NCI-H510A treated with DMSO at 0.1 percent for 48 hours (cell line): ENCODE measurements around the gene ADRM1.

Source experiments
- DNase-seq: peaks from one replicate; lab custom pipeline; 2025; lab: John Stamatoyannopoulos, UW

Gene ADRM1

DNA sequence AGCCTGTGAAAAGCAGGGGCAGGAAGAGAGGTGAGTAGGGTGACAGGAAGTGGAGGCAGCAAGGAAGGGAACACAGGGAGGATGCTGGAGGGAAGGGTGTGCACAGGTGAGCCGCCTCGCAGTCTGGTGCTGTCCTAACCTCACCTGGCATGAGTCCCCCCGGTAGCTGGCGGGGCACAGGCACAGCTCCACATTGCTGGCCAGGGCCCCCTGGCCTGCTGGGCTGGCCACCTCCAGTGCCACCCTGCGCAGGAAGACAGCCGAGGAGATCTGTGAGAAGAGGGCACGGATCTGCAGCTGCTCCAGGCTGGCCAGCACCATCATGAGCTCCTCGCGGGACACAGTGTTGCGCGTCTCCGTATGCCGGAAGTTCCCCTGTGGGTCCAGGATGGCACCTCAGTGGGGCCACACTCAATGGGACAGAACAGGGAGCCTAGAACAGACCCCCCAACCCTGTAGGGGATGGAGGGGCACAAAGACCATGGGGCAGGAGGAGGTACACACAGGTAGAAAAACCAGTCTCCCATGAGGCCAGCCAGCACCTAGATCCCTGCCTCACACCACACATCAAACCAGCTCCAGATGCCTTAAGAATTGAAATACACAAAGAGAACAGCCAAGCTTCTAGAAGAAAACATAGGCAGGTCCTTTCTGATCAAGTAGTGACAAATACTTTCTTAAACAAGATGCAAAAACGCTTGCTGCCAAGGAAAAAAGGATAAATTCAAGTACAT, 22.5 kb downstream of the ADRM1 start:
- no peak for DNase-seq

GRCh38 chr20:62326559-62326958, 23.8 kb downstream of the ADRM1 start:
- no peak for DNase-seq

DNA sequence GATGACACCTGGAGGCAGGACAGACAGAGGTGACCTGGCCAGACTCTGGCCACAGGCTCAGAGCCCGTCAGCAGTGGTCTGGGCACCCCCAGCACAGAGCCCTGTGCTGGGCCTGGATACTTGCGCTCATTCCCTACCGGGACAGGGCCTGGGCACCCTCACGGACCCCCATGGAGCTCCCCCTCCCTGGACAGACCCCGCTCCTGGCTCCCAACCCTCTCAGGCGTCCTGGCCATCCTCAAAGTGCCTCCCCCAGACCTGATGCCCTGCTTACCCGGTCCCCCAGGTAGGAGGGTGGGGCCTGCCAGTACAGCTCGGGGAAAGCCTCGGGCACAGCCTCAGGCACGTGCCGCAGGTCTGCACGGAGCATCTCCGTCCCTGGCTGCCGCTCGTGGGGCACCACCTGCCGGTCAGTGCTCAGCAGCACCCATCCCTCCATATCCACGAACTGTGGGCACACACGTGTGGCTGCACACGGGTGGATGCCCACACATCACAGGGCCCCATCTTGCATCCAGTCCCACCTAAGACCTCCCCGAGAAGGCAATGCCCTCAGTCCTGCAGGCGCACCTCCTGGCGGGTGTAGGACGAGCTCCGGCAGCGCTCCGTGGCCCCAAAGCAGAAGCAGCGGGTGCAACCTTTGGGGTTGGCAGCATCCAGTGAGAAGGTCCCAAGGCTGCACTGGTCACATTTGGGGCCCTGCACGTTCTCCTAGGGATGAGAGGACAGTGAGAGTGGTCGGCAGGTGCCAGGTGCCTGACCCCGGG, 24.3 kb downstream of the ADRM1 start:
- DNase-seq, result no peak

DNA sequence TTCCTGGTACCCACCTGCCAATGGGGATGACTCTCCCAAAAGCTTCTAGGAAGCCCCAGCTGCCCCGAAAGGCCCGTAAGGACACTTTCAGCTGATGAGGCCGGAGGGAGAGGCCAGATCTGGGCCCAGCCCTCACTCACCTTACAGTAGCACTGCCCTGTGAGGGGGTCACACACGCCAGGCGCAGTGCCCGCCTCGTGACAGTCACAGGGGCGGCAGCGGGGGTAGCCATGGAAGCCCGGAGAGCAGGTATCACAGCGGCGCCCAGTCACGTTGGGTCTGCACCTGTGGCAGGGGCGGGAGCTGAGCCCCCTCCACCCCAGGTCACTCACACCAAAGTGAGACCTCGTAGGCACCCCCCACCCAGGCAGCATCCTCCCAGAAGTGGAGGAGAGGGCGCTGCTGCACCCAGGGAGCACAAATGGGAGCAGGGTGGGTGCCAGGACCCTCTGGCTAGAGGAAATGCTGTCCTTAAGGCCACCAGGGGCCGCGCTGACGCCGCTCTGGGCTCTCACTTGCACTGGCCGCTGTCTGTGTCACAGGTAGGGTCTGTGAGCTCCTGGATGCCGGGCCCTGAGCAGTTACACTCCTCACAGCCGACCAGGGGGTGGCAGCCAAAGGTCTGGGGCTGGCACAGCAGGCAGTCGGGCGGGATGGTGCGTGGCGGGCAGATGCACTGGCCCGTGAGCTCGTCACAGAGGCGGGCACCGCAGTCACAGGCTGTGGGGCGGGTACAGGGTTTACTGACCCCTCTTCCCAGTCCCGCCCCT, 25.1 kb downstream of the ADRM1 start:
- DNase-seq, result no peak

DNA sequence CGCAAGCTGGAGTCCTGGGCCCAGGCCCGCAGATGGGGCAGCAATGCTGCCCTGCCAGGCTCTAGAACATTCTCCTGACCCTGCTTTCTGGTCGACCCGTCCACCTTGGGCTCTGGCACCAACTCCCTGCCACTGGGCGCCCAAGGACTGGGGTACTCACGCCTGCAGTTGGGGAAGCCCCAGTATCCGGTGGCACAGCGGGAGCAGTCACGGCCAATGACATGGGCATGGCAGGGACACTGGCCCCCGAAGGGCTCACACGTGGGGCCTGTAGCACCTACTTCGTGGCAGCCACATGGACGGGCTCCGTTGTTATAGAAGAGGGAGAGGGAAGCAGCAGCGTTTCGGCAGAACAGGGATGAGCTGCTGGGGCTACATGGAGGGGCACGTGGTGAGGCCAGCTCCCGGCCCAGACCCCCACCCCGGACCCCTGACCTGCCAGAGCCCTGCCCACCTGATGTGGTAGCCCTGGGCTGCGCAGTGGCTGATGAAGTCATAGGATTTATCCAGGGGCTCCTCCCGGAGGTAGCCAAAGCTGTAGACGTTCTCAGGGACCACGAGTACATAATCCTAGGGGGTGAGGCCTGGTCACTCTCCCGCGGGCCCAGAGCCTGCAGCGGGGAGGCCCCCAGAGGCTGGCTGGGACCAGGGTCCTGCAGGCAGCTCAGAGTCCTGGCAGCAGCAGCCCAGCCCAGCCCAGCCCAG, 26.0 kb downstream of the ADRM1 start:
- DNase-seq, result no peak

DNA sequence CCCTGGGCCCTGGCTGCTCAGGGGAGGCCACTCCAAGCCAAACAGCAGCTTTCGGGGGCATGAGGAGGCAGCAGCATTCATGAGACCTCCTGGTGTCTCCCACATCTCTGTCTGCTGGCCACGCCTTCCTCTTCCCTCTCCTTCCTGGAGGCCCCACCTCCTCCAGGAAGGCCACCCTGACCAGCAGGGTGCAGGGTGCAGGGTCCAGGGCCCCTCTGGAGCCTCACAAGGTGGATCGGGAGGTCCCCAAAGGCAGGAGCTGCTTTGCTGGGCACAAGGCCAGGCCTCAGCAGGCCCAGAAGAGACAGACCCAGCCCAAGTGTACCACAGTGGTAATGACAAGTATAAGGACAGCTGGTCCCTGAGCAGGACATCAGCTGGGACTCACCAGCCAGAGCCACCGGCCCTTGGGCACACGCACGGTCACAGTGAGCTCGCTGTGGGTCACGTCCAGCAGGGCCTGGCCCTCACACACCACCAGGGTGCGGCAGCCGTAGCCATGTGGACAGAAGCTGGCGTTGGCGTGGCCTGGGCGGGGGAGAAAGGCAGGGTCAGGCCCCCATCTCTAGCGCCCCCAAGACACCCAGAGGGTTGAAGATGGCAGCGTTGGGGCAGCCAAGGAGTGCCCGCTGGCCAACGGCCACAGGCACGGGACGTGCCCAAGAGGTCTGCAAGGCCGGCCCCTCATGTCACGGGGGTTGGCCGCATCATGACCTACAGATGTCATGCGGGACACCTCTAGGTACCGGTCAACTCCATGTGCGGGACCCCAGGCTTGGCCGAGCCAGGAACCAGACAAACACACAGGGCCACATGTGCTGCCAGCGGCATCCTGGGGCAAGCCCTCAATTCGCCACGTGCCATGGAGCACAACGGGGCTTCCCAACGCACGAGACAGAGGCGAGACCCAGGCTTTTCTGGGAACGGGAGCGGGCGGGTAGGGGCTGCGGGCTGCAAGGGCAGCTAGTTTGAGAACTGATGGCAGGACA, 26.9 kb downstream of the ADRM1 start:
- no peak for DNase-seq

DNA sequence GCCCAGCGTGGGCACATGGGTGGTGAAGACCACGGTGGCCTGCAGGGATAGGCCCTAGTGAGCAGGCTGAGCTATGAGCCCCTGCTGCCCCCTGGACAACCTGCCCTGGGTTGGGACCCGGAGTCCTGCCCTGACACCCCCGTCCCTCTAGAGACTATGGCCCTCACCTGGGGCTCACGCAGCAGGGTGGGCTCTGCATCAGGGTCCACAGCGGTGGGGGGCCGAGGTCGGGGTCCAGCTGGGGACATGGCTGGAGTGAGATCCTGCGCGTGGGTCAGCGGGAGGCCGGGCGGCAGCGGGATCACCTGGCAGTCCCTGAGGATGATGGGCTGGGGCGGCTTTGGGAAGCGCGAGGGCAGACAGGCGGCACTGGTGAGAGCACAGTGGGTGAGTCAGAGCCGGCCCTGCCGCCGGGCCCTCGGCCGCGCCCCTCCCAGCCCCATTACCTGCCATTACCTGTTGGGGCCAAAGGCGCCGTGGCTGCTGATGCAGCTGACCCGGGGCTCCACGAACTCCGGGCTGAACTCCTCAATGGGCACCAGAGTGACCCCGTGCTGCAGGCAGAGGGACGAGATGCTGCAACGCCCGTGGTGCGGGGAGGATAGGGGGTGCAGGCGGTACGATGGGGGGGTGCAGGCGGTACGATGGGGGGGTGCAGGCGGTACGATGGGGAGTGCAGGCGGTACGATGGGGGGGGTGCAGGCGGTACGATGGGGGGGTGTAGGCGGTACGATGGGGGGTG, 27.9 kb downstream of the ADRM1 start:
- DNase-seq, result no peak

DNA sequence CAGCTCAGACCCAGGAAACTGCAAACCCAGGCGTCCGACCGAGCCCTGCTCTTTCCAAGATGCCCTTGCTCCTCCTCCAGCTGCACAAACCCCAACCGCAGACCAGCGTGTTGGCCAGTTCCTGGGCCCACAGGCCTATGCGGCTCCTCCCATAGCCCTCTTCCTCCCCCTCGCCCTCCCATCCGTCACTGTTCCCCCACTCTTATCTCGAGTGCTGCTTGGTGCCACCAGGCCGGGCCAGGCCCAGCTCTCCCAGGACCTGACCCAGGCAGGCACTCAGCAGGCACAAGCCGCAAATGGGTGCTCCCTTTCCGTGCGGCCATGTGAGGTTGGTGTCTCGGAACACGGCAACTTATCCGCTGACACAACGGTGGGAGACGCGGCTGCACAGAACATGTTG, 28.6 kb downstream of the ADRM1 start:
- DNase-seq, result no peak

- no peak for DNase-seq
Observed at GRCh38 chr20:62332421-62332820, 29.6 kb downstream of the ADRM1 start.

- DNase-seq, result no peak
Observed at GRCh38 chr20:62332989-62333819, 30.4 kb downstream of the ADRM1 start.

DNA sequence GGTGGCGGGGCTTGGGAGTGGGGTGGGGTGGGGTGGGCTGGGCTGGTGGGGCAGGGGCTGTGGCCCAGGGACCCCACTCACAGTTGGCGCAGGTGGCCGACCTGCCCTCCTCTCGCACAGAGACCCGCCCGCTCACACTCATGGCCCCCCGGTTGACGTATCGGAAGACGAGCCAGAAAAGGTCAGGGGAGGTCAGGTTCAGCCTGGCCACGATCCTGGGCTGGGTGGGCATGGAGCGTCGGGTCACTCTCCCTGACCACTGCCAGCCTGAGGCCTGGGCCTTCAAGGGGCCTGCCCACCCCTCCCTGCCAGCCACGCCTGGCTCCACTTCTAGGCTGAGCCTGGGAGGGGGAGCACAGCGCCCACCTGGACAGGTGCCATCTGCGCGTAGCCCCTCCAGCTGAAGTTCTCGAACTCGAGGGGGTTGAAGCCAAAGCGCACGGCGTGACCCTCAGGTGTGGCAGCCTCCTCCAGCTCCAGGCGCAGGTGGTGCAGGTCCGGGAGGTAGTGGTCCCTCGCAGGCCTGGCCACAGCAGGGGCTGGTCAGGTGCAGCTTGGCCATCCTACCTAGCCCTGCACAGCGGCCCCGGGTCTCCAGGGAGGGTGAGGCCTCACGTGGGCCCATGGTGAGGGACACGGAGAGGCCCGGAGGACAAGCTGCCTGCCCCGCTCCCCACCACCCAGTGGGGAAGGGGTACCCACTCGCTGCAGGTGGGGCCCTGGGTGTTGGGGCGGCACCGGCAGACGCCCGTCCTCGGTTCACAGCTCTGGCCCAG, 31.2 kb downstream of the ADRM1 start:
- no peak for DNase-seq

GRCh38 chr20:62334881-62335280, 32.1 kb downstream of the ADRM1 start:
- no peak for DNase-seq

- no peak for DNase-seq
Observed at GRCh38 chr20:62335532-62335931, 32.7 kb downstream of the ADRM1 start.

DNA sequence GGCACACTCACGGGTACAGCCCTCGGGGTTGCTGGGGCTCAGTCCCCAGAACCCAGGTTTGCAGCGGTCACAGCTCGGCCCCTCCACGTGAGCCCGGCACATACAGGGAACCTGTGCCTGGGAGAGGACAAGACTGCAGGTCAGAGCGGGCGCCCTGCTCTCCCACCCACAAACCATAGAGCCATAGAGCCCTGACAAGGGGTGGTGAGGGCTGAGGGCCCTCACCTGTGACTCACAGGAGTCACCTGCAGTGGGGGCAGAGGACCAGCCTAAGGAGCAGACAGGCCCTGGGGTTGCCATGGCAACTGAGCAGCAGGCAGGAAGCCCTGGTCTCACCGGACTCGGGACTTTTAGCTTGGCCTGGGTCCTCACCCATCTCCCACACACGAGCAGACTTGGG, 33.5 kb downstream of the ADRM1 start:
- no peak for DNase-seq

- no peak for DNase-seq
Observed at GRCh38 chr20:62336775-62337557, 34.2 kb downstream of the ADRM1 start.

DNA sequence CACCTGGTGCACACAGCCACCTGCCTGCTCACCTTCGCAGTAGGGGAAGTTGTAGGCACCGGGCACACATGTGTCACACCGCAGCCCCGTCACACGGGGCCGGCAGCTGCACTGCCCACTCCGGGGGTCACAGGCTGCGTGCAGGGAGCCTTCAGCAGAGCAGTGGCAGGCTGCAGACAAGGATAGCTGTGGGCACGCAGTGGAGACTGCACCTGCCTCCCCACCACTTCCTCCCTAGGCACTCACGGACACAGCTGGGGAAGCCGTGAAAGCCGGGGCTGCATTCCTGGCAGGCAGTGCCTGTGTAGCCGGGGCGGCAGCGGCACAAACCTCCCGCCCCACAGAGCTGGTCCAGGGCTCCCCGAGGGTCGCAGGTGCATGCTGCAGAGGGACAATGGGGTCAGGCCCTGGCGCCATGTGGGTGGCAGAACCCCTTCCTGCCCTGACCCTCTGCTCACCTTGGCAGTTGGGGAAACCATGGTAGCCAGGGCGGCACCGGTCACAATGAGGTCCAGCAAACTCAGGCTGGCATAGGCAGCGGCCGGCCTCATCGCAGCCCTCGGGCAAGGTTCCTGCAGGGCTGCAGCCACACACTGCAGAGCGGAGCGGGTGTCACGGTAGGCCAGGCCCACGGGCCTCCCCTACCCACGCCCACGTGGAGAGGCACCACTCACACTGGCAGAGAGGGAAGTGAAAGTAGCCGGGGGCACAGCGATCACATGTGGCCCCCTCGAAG, 34.9 kb downstream of the ADRM1 start:
- no peak for DNase-seq

DNA sequence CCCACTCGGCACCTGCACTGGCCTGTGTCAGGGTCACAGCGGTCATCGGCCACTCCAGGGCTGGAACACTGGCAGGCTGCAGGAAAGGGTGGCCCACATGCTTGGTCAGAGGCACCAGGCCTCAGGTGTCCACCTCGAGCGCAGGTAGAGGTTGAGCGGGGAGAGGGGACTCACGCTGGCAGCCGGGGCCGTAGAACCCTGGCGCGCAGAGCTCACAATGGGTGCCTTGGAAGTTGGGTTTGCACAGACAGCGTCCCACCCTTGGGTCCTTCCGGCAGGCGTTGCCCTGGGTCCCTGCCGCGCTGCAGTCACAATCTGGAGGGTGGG, 35.5 kb downstream of the ADRM1 start:
- DNase-seq, result no peak
